OCI-LY3 (cell line): Measurements from ENCODE around the gene ANGPTL7.

Source experiments
- EZH2phosphoT487 ChIP-seq: fragments of 200-600 bp; shearing (Covaris generic); IDR thresholded peaks from 2 replicates; pipeline ENCODE4 v1.6.1; 2018; ENCODE audit warnings: antibody characterized with exemption, mixed run types, low read depth
- TF ChIP-seq, protein P1 (sequence below): fragments of 200-600, 300-600 bp; sonication (generic); IDR thresholded peaks from 2 replicates; pipeline ENCODE4 v1.5.1; 2014; ENCODE audit warnings: antibody characterized with exemption, low read length, low read depth

DNA sequence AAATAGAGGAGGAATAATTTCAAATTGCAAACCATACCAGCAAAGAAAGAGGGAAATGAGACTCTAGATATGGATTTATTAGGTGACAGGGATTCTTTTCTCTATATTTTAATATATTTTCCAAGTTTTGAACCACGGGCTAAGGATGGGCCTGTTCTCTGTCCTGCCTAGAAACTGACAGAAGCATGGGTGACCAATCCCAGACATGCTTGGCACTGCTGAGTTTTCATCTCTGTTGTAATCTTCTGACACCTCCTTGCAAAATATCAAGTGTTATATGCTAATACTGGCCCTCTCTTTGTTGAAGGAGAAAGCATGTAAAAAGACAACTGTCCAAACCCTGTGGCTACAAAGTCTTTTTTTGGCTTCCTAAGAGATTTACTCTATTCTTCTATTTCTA, 774 bp upstream of the ANGPTL7 start:
- TF ChIP-seq, protein P1, sequence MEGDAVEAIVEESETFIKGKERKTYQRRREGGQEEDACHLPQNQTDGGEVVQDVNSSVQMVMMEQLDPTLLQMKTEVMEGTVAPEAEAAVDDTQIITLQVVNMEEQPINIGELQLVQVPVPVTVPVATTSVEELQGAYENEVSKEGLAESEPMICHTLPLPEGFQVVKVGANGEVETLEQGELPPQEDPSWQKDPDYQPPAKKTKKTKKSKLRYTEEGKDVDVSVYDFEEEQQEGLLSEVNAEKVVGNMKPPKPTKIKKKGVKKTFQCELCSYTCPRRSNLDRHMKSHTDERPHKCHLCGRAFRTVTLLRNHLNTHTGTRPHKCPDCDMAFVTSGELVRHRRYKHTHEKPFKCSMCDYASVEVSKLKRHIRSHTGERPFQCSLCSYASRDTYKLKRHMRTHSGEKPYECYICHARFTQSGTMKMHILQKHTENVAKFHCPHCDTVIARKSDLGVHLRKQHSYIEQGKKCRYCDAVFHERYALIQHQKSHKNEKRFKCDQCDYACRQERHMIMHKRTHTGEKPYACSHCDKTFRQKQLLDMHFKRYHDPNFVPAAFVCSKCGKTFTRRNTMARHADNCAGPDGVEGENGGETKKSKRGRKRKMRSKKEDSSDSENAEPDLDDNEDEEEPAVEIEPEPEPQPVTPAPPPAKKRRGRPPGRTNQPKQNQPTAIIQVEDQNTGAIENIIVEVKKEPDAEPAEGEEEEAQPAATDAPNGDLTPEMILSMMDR: no peak
- TF ChIP-seq EZH2phosphoT487: no peak
